HTR-8/SVneo (cell line): ENCODE data around the gene ADNP2.

Experiments used
- DNase-seq: peaks from one replicate; pipeline ENCODE4 v3.0.0; 2011; ENCODE audit warnings: low spot score, mixed read lengths; ENCODE audit not compliant: insufficient read length
- FAIRE-seq: peaks from 2 replicates; lab custom pipeline; 2011; peaks lifted over from hg19 to GRCh38; lab: Jason Lieb, UNC

Gene ADNP2

GRCh38 chr18:80104364-80104779 lies 4.7 kb upstream of the ADNP2 start:
- DNase-seq (no peak), FAIRE-seq (no peak)

- no peak for FAIRE-seq
- no peak for DNase-seq
Observed at GRCh38 chr18:80105369-80106167, 3.5 kb upstream of the ADNP2 start.

- DNase-seq (no peak), FAIRE-seq (no peak)
Observed at GRCh38 chr18:80106482-80107051, 2.5 kb upstream of the ADNP2 start.

GRCh38 chr18:80107426-80107825 lies 1.6 kb upstream of the ADNP2 start:
- FAIRE-seq (no peak), DNase-seq (no peak)

- FAIRE-seq (no peak), DNase-seq (no peak)
Observed at GRCh38 chr18:80108121-80108536, 933 bp upstream of the ADNP2 start.

GRCh38 chr18:80109676-80110078 lies 615 bp downstream of the ADNP2 start:
- peak; percentile 37 for DNase-seq
- FAIRE-seq = no peak

- DNase-seq (no peak), FAIRE-seq (no peak)
Observed at GRCh38 chr18:80112624-80113248, 3.7 kb downstream of the ADNP2 start.

- DNase-seq = no peak
- FAIRE-seq = no peak
Observed at GRCh38 chr18:80115035-80115434, 6.0 kb downstream of the ADNP2 start.

GRCh38 chr18:80119111-80119510 lies 10.0 kb downstream of the ADNP2 start:
- no peak for DNase-seq
- FAIRE-seq = no peak

GRCh38 chr18:80120932-80121331 lies 11.9 kb downstream of the ADNP2 start:
- FAIRE-seq (no peak), DNase-seq (no peak)

GRCh38 chr18:80124131-80124530 lies 15.1 kb downstream of the ADNP2 start:
- DNase-seq (no peak), FAIRE-seq (no peak)

- DNase-seq (no peak), FAIRE-seq (no peak)
Observed at GRCh38 chr18:80126797-80127196, 17.7 kb downstream of the ADNP2 start.

GRCh38 chr18:80127635-80128034 lies 18.6 kb downstream of the ADNP2 start:
- FAIRE-seq = no peak
- DNase-seq = no peak

GRCh38 chr18:80129672-80130367 lies 20.8 kb downstream of the ADNP2 start:
- FAIRE-seq (no peak), DNase-seq (no peak)

GRCh38 chr18:80130555-80130954 lies 21.5 kb downstream of the ADNP2 start:
- FAIRE-seq (no peak), DNase-seq (no peak)

- FAIRE-seq (no peak), DNase-seq (no peak)
Observed at GRCh38 chr18:80132180-80132812, 23.2 kb downstream of the ADNP2 start.

- FAIRE-seq = no peak
- no peak for DNase-seq
Observed at GRCh38 chr18:80133124-80133523, 24.1 kb downstream of the ADNP2 start.

- FAIRE-seq = no peak
- DNase-seq = no peak
Observed at GRCh38 chr18:80135136-80135535, 26.1 kb downstream of the ADNP2 start.

GRCh38 chr18:80136679-80137078 lies 27.6 kb downstream of the ADNP2 start:
- DNase-seq (no peak), FAIRE-seq (no peak)

GRCh38 chr18:80137137-80137536 lies 28.1 kb downstream of the ADNP2 start:
- DNase-seq (no peak), FAIRE-seq (no peak)
